Body of pancreas (tissue), 4 donors: ENCODE data around the gene CA5B. TPM values are rescaled to one million over a fixed set of nuclear protein-coding genes. Genes with fewer than 3 reads are reported as not detected.
A peak's percentile ranks its signal among the peaks of the same experiment; 100 is the strongest.
"Not testable (repeated sequence)": the region's sequence is repeated elsewhere in the genome, so short reads cannot be mapped to it uniquely, and the experiment has no call there.

ENCODE experiments used
- ATAC-seq: fragments of 150-250 bp; one replicate; pipeline ENCODE4 v1.9.1; 2016
- DNase-seq, 4 donors: peaks; one replicate each; pipeline ENCODE4 v3.0.0-alpha.2; 2019
- H3K27ac ChIP-seq, 4 donors: fragments of 200-600 bp; sonication (generic); 1 replicate in 3 of 4; 2 replicates in 1 of 4; pipeline versions ENCODE4 v1.5.1 to v1.6.1; 2016 to 2019; ENCODE audit warnings: mild to moderate bottlenecking in 1 of 4, mixed read lengths in 1 of 4, moderate library complexity in 1 of 4
- H3K27me3 ChIP-seq, 2 donors: fragments of 200-600 bp; sonication (generic); one replicate each; pipeline ENCODE4 v1.6.0; 2016; ENCODE audit warnings: mild to moderate bottlenecking in 1 of 2
- H3K36me3 ChIP-seq, 2 donors: fragments of 200-600 bp; sonication (generic); replicated peaks in 1 of 2; 2 replicates each; pipeline ENCODE4 v1.5.1; 2016; ENCODE audit warnings: low read depth in 2 of 2; ENCODE audit not compliant: insufficient read depth in 1 of 2
- H3K4me1 ChIP-seq: fragments of 200-600 bp; sonication (generic); one replicate; pipeline ENCODE4 v1.6.0; 2016
- H3K4me3 ChIP-seq, 2 donors: fragments of 200-600 bp; sonication (generic); 1 replicate in 1 of 2; 2 replicates in 1 of 2; pipeline ENCODE4 v1.5.1; 2016 to 2019
- H3K9me3 ChIP-seq, 3 donors: fragments of 200-600 bp; sonication (generic); 1 replicate in 2 of 3; 2 replicates in 1 of 3; pipeline ENCODE4 v1.5.1; 2016
- POLR2A ChIP-seq, 3 donors: fragments of 450-650 bp; IDR thresholded peaks; one replicate each; pipeline ENCODE4 v1.6.1; 2016; ENCODE audit warnings: antibody characterized with exemption in 3 of 3, mild to moderate bottlenecking in 2 of 3
- WGBS, 2 donors: methylation state at CpG; one replicate each; pipeline ENCODE4 v1.1.5; 2017; 5-methylcytosine and 5-hydroxymethylcytosine counted together
- intact Hi-C: fragments of 100-400 bp; cut with DNase I; formaldehyde crosslinking; loops from one replicate; pipeline ENCODE4 v1.15.1; 2023
- total RNA-seq, 2 donors: library from RNA; depleted of rRNA; stranded (reverse); fragments of >200 nt; gene quantifications; one replicate each; pipeline ENCODE4 v1.1.0, GENCODE V29; 2016
- TF ChIP-seq, protein P1 (sequence below), 7 experiments: fragments of 450-650 bp in 4 of 7; fragments of 200-600 bp in 3 of 7; sonication (generic) in 3 of 7; IDR thresholded peaks; one replicate each; pipeline ENCODE4 v1.5.1; 2016 to 2019; ENCODE audit warnings: antibody characterized with exemption in 7 of 7

Gene CA5B
- total RNA-seq, 2 donors from 2014 or later = 6.2 to 6.6 TPM

DNA sequence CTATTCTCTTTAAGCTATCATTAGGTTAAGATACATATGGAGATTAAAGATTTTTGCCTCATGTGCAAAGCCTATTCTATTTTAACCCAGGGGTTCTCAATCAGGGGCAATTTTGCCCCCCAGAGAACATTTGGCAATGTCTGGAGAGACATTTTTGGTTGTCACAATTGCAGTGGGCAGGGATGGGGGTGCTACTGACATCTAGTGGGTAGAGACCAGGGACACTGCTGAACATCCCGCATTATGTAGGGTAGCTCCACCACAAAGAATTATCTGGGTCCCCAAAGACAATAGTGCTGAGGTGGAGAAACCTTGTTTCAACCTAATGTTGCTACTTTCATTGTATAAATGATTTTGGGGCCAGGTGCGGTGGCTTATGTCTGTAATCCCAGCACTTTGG, 13.2 kb upstream of the CA5B start:
- Histone ChIP-seq H3K27me3 (no peaks in the 10 kb centered on the region), H3K36me3 (no peaks in the 10 kb centered on the region), H3K4me3 (no peak overlapping the region), H3K4me1 (no peaks in the 10 kb centered on the region), H3K27ac (no peak overlapping the region), H3K9me3 (no peaks in the 10 kb centered on the region)
- TF ChIP-seq, protein P1, sequence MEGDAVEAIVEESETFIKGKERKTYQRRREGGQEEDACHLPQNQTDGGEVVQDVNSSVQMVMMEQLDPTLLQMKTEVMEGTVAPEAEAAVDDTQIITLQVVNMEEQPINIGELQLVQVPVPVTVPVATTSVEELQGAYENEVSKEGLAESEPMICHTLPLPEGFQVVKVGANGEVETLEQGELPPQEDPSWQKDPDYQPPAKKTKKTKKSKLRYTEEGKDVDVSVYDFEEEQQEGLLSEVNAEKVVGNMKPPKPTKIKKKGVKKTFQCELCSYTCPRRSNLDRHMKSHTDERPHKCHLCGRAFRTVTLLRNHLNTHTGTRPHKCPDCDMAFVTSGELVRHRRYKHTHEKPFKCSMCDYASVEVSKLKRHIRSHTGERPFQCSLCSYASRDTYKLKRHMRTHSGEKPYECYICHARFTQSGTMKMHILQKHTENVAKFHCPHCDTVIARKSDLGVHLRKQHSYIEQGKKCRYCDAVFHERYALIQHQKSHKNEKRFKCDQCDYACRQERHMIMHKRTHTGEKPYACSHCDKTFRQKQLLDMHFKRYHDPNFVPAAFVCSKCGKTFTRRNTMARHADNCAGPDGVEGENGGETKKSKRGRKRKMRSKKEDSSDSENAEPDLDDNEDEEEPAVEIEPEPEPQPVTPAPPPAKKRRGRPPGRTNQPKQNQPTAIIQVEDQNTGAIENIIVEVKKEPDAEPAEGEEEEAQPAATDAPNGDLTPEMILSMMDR (IDR thresholded peaks at IDR 0.05) = no peak
- TF ChIP-seq POLR2A (IDR thresholded peaks at IDR 0.05) = no peak
- ATAC-seq = no peak
- DNase-seq = no peak
- WGBS, 2 donors = 100% methylated on average over 1 to 2 of the region's 2 CpGs
- intact Hi-C loops = no loop called here

DNA sequence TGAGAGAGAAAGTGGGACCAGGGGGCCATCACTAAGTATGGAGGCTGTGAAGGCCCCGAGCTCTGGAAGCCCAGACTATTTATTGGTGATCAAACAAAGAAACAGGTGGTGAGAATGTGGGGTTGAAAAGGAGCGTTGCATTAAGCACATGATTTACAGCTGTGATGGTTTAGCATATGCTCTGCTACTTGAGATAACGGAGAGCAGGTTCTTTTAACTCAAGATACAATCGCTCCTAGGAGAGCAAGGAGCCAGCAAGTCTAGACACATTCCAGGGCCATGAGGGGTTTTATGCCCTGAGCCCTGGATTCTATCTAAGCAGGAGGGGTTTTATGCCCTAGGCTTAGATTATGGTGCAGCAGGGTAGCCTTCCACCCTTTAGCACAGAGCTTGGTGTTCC, 6.7 kb upstream of the CA5B start:
- intact Hi-C loops, H3K36me3 ChIP-seq, H3K9me3 ChIP-seq, H3K27me3 ChIP-seq, H3K4me1 ChIP-seq, ATAC-seq, H3K4me3 ChIP-seq, DNase-seq, H3K27ac ChIP-seq: not testable (repeated sequence)
- 92 to 97% methylated on average over 4 of the region's 4 CpGs for WGBS, 2 donors

DNA sequence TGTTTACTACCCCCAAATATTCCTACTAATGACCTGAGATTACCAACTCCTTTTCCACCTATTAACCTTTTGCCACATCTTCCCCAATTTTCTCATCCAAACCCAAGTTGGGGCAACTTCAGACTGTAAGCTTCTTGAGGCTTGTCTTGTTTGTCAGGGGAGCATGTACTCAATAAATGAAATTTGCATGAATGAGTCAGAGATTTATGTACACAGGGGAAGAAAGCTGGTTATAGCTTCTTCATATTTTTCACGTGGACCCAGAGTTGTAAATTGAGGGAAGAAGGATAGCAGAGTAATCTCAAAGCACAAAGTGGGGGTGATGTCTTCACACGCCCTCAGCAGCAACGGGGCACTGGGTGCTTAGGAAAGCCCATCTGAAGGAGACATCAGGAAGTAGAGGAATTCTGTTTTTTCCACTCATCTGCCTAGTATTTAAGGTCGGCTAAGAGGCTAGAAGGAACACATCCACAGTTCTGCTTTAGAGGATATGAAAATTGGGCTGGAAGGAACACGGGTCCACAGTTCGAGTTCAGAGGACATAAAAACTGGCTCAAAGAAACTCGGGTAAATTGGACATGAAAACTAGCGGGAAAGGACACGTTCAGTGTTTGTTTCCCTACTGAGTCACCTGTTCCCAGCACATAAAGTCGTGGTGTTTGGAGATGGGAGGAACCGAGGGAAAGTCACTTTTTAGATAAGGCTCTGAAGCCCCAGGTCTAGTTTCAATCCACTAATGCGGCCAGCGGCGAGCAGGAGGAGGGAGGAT, 696 bp upstream of the CA5B start:
- Histone ChIP-seq H3K27ac (peak overlapping the region in 3 of 4 donors; percentile 67 to 74 (median 70)), H3K4me1 (peaks cover 17% of the 10 kb centered on the region), H3K27me3 (no peaks in the 10 kb centered on the region), H3K4me3 (no peak overlapping the region), H3K36me3 (no peaks in the 10 kb centered on the region), H3K9me3 (no peaks in the 10 kb centered on the region)
- 4 to 5% methylated on average over 14 of the region's 14 CpGs for WGBS, 2 donors
- no peak for TF ChIP-seq POLR2A (IDR thresholded peaks at IDR 0.05)
- TF ChIP-seq, protein P1 (IDR thresholded peaks at IDR 0.05) = no peak
- ATAC-seq (no peak), DNase-seq (no peak)
- intact Hi-C loops = no loop called here

DNA sequence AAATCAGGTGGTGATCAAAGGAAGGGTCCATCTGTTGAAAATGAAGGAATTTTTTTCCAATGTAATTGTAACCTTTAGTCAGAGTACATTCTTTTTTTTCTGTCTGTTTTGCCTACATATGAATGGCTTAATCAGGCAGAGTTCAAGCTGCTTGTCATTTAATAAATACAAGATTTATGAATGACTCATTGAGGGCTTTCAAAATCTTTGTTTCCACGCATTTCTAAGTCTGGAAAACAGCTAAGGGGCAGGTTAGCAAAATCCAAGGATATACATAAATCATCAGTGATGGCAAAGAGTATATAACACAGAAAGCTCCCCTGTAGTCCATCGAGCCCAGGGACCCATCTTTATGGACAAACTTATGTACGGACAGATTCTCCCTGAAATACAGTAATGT, 1.8 kb downstream of the CA5B start:
- H3K27me3 ChIP-seq = no peaks in the 10 kb centered on the region
- intact Hi-C loops = no loop called here

DNA sequence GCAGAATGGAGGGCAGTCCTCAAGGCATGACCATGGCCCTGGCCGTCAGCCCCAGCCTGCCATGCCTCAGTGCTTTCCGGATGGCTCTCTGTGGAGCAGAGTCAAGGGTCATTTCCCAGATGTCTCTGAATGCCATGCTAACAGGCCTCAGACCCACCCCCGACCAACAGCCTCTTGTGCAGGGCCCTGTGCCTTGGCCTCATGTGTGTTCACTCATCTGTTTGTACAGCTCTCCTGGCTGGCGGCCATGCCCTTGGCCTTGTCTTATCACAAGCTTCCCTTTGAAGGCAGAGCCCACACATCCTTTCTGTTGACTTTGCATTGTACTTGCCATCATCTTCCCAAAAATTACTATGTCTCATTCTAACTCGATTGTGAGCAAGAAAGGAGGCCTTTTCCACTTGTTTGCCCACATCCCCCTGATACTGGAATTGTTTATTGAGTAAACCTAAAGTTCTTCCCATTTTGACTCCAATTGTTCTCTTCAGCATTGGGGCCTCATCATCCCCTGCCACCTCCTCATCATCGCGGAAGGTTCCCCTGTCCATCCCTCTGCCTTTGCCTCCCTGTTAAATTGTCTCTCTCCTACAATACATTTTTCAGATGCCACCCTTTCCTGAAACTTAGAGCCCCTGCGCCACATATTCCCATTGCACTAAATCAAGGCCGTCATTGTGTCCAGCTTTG, 6.3 kb downstream of the CA5B start:
- Histone ChIP-seq H3K4me3 (no peak overlapping the region), H3K9me3 (no peaks in the 10 kb centered on the region), H3K27ac (no peak overlapping the region), H3K4me1 (peaks cover 11% of the 10 kb centered on the region), H3K36me3 (no peaks in the 10 kb centered on the region), H3K27me3 (no peaks in the 10 kb centered on the region)
- no peak for TF ChIP-seq POLR2A (IDR thresholded peaks at IDR 0.05)
- TF ChIP-seq, protein P1 (IDR thresholded peaks at IDR 0.05) = no peak
- WGBS, 2 donors = 69 to 71% methylated on average over 6 to 9 of the region's 9 CpGs
- peak; percentile 52 for ATAC-seq
- peak; percentile 37 to 75 (median 55) for DNase-seq
- intact Hi-C loops = no loop called here

More for the DNA sequence above, 1.8 kb downstream of the CA5B start:
- whole genome bisulfite sequencing, 2 donors = 83 to 84% methylated on average over 3 of the region's 3 CpGs
- H3K4me3 ChIP-seq = no peak overlapping the region
- H3K27ac ChIP-seq = no peak overlapping the region
- DNase-seq (no peak), ATAC-seq (no peak)
- no peaks in the 10 kb centered on the region for H3K36me3 ChIP-seq
- TF ChIP-seq POLR2A (IDR thresholded peaks at IDR 0.05) = no peak
- TF ChIP-seq, protein P1 (IDR thresholded peaks at IDR 0.05) = no peak
- no peaks in the 10 kb centered on the region for H3K9me3 ChIP-seq
- peaks cover 23% of the 10 kb centered on the region for H3K4me1 ChIP-seq
